ENCODE results near the gene JADE1.

DNA sequence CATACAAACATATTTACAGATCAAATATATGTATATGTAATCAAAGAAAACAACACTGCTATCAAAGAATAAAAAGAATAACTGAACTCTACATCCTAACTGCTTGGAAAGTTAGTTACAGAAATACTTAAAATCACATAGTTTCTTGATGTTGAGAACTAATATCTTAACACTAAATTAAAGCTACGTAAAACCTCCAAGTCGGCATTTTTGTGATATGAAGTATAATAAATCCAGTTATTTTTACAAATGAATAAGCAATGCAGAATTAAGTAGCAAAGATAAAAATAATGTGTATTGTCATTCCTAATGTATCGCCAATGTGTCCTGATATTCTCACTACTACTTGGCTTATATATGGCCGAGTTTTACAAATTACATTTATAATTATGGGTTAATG, 68.4 kb downstream of the JADE1 start:
- TF ChIP-seq, protein P1, sequence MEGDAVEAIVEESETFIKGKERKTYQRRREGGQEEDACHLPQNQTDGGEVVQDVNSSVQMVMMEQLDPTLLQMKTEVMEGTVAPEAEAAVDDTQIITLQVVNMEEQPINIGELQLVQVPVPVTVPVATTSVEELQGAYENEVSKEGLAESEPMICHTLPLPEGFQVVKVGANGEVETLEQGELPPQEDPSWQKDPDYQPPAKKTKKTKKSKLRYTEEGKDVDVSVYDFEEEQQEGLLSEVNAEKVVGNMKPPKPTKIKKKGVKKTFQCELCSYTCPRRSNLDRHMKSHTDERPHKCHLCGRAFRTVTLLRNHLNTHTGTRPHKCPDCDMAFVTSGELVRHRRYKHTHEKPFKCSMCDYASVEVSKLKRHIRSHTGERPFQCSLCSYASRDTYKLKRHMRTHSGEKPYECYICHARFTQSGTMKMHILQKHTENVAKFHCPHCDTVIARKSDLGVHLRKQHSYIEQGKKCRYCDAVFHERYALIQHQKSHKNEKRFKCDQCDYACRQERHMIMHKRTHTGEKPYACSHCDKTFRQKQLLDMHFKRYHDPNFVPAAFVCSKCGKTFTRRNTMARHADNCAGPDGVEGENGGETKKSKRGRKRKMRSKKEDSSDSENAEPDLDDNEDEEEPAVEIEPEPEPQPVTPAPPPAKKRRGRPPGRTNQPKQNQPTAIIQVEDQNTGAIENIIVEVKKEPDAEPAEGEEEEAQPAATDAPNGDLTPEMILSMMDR (IDR thresholded peaks at IDR 0.05) = no peak
- TF ChIP-seq POLR2A (IDR thresholded peaks at IDR 0.05) = no peak
